Measurements from ENCODE around the gene FBXO42.
A peak's percentile ranks its signal among the peaks of the same experiment; 100 is the strongest.

Gene FBXO42
- total RNA-seq = 36.7 to 82.6 (median 46.8) reads per million in 18 experiments

- DNase-seq = peak; percentile 90 to 94
These were observed at the start of gene FBXO42 for GRCh38 chr1:16351994-16352841. TSS of gene FBXO42 (minus strand) at chr1:16352480. CDS start at chr1:16315418, 37,062 bp downstream.

GRCh38 chr1:16398371-16398953, 46.2 kb upstream of the FBXO42 start:
- DNase-seq = no peak

- DNase-seq = peak; percentile 58 to 74
These were observed 44.8 kb upstream of the FBXO42 start for GRCh38 chr1:16397120-16397519.

- peak in 1 of 2 donors; percentile 26 for DNase-seq
These were observed 44.3 kb upstream of the FBXO42 start for GRCh38 chr1:16396591-16396990.

- DNase-seq = no peak
These were observed 42.7 kb upstream of the FBXO42 start for GRCh38 chr1:16394977-16395376.

- DNase-seq = no peak
These were observed 41.6 kb upstream of the FBXO42 start for GRCh38 chr1:16393570-16394521.

- DNase-seq = no peak
These were observed 40.7 kb upstream of the FBXO42 start for GRCh38 chr1:16392740-16393569.

- peak; percentile 31 to 46 for DNase-seq
These were observed 39.1 kb upstream of the FBXO42 start for GRCh38 chr1:16391411-16391810.

GRCh38 chr1:16387201-16388188, 35.2 kb upstream of the FBXO42 start:
- DNase-seq = peak; percentile 43 to 57

- DNase-seq = peak; percentile 20 to 45
These were observed 34.3 kb upstream of the FBXO42 start for GRCh38 chr1:16386454-16387113.

- DNase-seq = no peak
These were observed 33.6 kb upstream of the FBXO42 start for GRCh38 chr1:16385659-16386453.

GRCh38 chr1:16383888-16384287, 31.6 kb upstream of the FBXO42 start:
- DNase-seq = no peak

GRCh38 chr1:16380868-16381267, 28.6 kb upstream of the FBXO42 start:
- no peak for DNase-seq

- no peak for DNase-seq
These were observed 26.2 kb upstream of the FBXO42 start for GRCh38 chr1:16378443-16378842.

- DNase-seq = no peak
These were observed 24.7 kb upstream of the FBXO42 start for GRCh38 chr1:16376971-16377370.

- no peak for DNase-seq
These were observed 23.5 kb upstream of the FBXO42 start for GRCh38 chr1:16375521-16376340.

- DNase-seq = no peak
These were observed 22.0 kb upstream of the FBXO42 start for GRCh38 chr1:16374266-16374665.
